ENCODE measurements around the gene ATP2A1.

DNA sequence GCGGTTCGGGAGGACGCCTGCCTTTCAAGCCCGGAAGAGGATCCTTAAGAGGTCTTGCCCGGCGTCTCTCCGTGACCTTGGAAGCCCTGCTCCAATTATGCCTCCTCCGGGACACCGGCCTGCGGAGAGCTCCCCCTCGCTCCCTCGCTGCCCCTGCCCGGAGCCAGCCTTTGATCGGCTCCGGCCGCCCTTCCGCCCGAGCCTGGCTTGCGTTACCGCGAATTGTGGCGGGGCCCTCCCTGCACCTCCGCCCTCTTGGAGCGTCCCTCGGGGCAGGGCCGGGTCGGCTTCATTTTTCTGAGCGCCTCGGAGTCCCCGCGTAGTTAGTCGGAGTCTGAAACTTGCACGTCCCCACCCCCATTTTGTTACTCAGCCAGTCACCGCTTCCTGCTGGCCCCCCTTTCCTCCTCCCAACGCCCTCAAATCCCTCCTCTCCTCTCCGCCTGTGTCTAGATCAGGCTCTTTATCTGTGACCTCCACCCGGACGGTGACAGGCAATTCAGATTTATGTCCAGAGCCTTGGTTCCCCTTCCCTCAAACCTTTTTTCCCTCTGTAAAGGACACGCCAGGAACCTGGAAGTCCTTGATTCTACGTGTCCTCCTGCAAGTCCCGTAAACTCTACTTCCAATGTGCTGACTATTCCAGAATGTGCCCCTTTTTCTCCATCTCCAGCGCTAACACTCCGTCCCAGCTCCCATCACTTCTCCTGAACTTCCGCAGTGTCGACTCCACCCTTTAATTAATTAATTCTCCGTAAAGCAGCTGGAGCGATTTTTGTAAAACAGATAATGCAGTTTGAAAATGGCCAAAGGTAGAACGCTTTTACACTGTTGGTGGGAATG is 47.3 kb downstream of the ATP2A1 start:
- TF ChIP-seq, protein P1, sequence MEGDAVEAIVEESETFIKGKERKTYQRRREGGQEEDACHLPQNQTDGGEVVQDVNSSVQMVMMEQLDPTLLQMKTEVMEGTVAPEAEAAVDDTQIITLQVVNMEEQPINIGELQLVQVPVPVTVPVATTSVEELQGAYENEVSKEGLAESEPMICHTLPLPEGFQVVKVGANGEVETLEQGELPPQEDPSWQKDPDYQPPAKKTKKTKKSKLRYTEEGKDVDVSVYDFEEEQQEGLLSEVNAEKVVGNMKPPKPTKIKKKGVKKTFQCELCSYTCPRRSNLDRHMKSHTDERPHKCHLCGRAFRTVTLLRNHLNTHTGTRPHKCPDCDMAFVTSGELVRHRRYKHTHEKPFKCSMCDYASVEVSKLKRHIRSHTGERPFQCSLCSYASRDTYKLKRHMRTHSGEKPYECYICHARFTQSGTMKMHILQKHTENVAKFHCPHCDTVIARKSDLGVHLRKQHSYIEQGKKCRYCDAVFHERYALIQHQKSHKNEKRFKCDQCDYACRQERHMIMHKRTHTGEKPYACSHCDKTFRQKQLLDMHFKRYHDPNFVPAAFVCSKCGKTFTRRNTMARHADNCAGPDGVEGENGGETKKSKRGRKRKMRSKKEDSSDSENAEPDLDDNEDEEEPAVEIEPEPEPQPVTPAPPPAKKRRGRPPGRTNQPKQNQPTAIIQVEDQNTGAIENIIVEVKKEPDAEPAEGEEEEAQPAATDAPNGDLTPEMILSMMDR (conservative IDR thresholded peaks at IDR 0.05) = no peak
- no peak for TF ChIP-seq EZH2 (IDR thresholded peaks at IDR 0.05; ENCODE audit: low read depth)
